Gastroesophageal sphincter (tissue), 4 donors: ENCODE measurements around the gene ABI1. TPM values are rescaled to one million over a fixed set of nuclear protein-coding genes. Genes with fewer than 3 reads are reported as not detected.

Experiments used
- ATAC-seq: fragments of 150-250 bp; one replicate; pipeline ENCODE4 v1.9.1; 2016; ENCODE audit warnings: mild to moderate bottlenecking, moderate library complexity
- H3K27ac ChIP-seq, 4 donors: fragments of 200-600 bp; sonication (generic) in 3 of 4; 1 replicate in 3 of 4; 2 replicates in 1 of 4; pipeline ENCODE4 v1.5.1; 2016 to 2019
- H3K27me3 ChIP-seq: fragments of 200-600 bp; sonication (generic); one replicate; pipeline ENCODE4 v1.5.1; 2019
- H3K36me3 ChIP-seq, 2 donors: fragments of 200-600 bp; sonication (generic); one replicate each; pipeline ENCODE4 v1.5.1; 2019; ENCODE audit warnings: control low read depth in 1 of 2
- H3K4me1 ChIP-seq, 3 donors: fragments of 200-600 bp; sonication (generic); 1 replicate in 2 of 3; 2 replicates in 1 of 3; pipeline ENCODE4 v1.5.1; 2016 to 2019; ENCODE audit warnings: control low read depth in 2 of 3
- H3K4me3 ChIP-seq, 2 donors: fragments of 200-600 bp; sonication (generic); one replicate each; pipeline ENCODE4 v1.5.1; 2019; ENCODE audit warnings: mild to moderate bottlenecking in 1 of 2, moderate library complexity in 1 of 2
- H3K9me3 ChIP-seq, 3 donors: fragments of 200-600 bp; sonication (generic); one replicate each; pipeline ENCODE4 v1.5.1; 2017 to 2019; ENCODE audit warnings: control low read depth in 2 of 3
- CTCF ChIP-seq, 4 experiments: fragments of 200-600 bp in 2 of 4; fragments of 450-650 bp in 2 of 4; sonication (generic) in 1 of 4; IDR thresholded peaks; one replicate each; pipeline ENCODE4 v1.5.1; 2017 to 2019; ENCODE audit warnings: antibody characterized with exemption in 4 of 4, mild to moderate bottlenecking in 2 of 4, moderate library complexity in 2 of 4
- EP300 ChIP-seq: sonication (generic); formaldehyde crosslinking; IDR thresholded peaks from one replicate; pipeline ENCODE4 v1.6.1; 2017; ENCODE audit warnings: antibody characterized with exemption, mild to moderate bottlenecking
- POLR2A ChIP-seq, 2 donors: fragments of 450-650 bp; IDR thresholded peaks; one replicate each; pipeline ENCODE4 v1.6.1; 2017; ENCODE audit warnings: antibody characterized with exemption in 2 of 2, mild to moderate bottlenecking in 2 of 2, moderate library complexity in 1 of 2
- POLR2AphosphoS5 ChIP-seq: sonication (generic); formaldehyde crosslinking; IDR thresholded peaks from one replicate; pipeline ENCODE4 v1.6.1; 2017; ENCODE audit warnings: antibody characterized with exemption
- WGBS, 2 donors: methylation state at CpG; one replicate each; pipeline ENCODE4 v1.1.5; 2018; ENCODE audit warnings: low coverage in 1 of 2; 5-methylcytosine and 5-hydroxymethylcytosine counted together
- total RNA-seq, 4 donors: library from RNA; depleted of rRNA; stranded (reverse); fragments of >200 nt; gene quantifications; one replicate each; pipeline ENCODE4 v1.1.0, GENCODE V29; 2016

Gene ABI1
- total RNA-seq, 4 donors from 2014 or later = 46.4 to 70.9 (median 50.8) TPM

- Histone ChIP-seq H3K9me3 (no peaks in the 10 kb centered on the region), H3K4me3 (no peak overlapping the region), H3K27me3 (no peaks in the 10 kb centered on the region), H3K27ac (no peak overlapping the region), H3K36me3 (peaks cover 0 to 11% of the 10 kb centered on the region in 2 donors), H3K4me1 (peaks cover 0 to 22% (median 6%) of the 10 kb centered on the region in 3 donors)
- no peak for ATAC-seq
- 0 to 70% methylated on average over 1 to 4 of the region's 4 CpGs for WGBS, 2 donors
- TF ChIP-seq POLR2AphosphoS5 = no peak
- no peak for TF ChIP-seq EP300
- no peak for TF ChIP-seq CTCF (IDR thresholded peaks at IDR 0.05)
- no peak for TF ChIP-seq POLR2A (IDR thresholded peaks at IDR 0.05)
Observed at GRCh38 chr10:26700884-26701630, 159.7 kb downstream of the ABI1 start.

GRCh38 chr10:26699631-26700030, 161.1 kb downstream of the ABI1 start:
- Histone ChIP-seq H3K27ac (no peak overlapping the region), H3K27me3 (no peaks in the 10 kb centered on the region)

GRCh38 chr10:26698909-26699308, 161.8 kb downstream of the ABI1 start:
- no peak for TF ChIP-seq CTCF (IDR thresholded peaks at IDR 0.05)
- no peak for TF ChIP-seq EP300
- no peak for TF ChIP-seq POLR2AphosphoS5
- TF ChIP-seq POLR2A (IDR thresholded peaks at IDR 0.05) = no peak
- H3K4me3 ChIP-seq = no peak overlapping the region
- WGBS, 2 donors = 74 to 78% methylated on average over 2 of the region's 2 CpGs

More at GRCh38 chr10:26699631-26700030, 161.1 kb downstream of the ABI1 start:
- ATAC-seq = no peak
- H3K36me3 ChIP-seq = no peaks in the 10 kb centered on the region
- WGBS, 2 donors = 93 to 100% methylated on average over 2 to 7 of the region's 7 CpGs
- no peak overlapping the region for H3K4me3 ChIP-seq
- no peaks in the 10 kb centered on the region for H3K9me3 ChIP-seq
- TF ChIP-seq CTCF (IDR thresholded peaks at IDR 0.05) (no peak), POLR2A (IDR thresholded peaks at IDR 0.05) (no peak), EP300 (no peak), POLR2AphosphoS5 (no peak)
- H3K4me1 ChIP-seq = peaks cover 0 to 22% (median 6%) of the 10 kb centered on the region in 3 donors

GRCh38 chr10:26697922-26698608, 162.7 kb downstream of the ABI1 start:
- ATAC-seq = no peak
- Histone ChIP-seq H3K9me3 (no peaks in the 10 kb centered on the region), H3K27ac (peak overlapping the region in 3 of 4 donors; percentile 75 to 92 (median 85)), H3K4me1 (peaks cover 0 to 22% (median 6%) of the 10 kb centered on the region in 3 donors), H3K27me3 (peaks cover 5% of the 10 kb centered on the region), H3K36me3 (no peaks in the 10 kb centered on the region), H3K4me3 (peak overlapping the region; percentile 57 to 96)
- TF ChIP-seq CTCF (IDR thresholded peaks at IDR 0.05) = no peak
- no peak for TF ChIP-seq POLR2AphosphoS5
- TF ChIP-seq POLR2A (IDR thresholded peaks at IDR 0.05) = no peak
- no peak for TF ChIP-seq EP300
- 3 to 6% methylated on average over 13 to 21 of the region's 42 CpGs for WGBS, 2 donors

More at GRCh38 chr10:26698909-26699308, 161.8 kb downstream of the ABI1 start:
- no peak overlapping the region for H3K27ac ChIP-seq
- ATAC-seq = no peak
- H3K4me1 ChIP-seq = peaks cover 0 to 22% (median 6%) of the 10 kb centered on the region in 3 donors
- H3K9me3 ChIP-seq = no peaks in the 10 kb centered on the region
- H3K27me3 ChIP-seq = no peaks in the 10 kb centered on the region
- H3K36me3 ChIP-seq = no peaks in the 10 kb centered on the region
